Body of pancreas (tissue), 4 donors: ENCODE measurements around the gene MRPL4. TPM values are rescaled to one million over a fixed set of nuclear protein-coding genes. Genes with fewer than 3 reads are reported as not detected.

Source experiments
- ATAC-seq: fragments of 150-250 bp; one replicate; pipeline ENCODE4 v1.9.1; 2016
- DNase-seq, 4 donors: peaks; one replicate each; pipeline ENCODE4 v3.0.0-alpha.2; 2019
- H3K27ac ChIP-seq, 4 donors: fragments of 200-600 bp; sonication (generic); 1 replicate in 3 of 4; 2 replicates in 1 of 4; pipeline versions ENCODE4 v1.5.1 to v1.6.1; 2016 to 2019; ENCODE audit warnings: mild to moderate bottlenecking in 1 of 4, mixed read lengths in 1 of 4, moderate library complexity in 1 of 4
- H3K27me3 ChIP-seq, 2 donors: fragments of 200-600 bp; sonication (generic); one replicate each; pipeline ENCODE4 v1.6.0; 2016; ENCODE audit warnings: mild to moderate bottlenecking in 1 of 2
- H3K36me3 ChIP-seq, 2 donors: fragments of 200-600 bp; sonication (generic); replicated peaks in 1 of 2; 2 replicates each; pipeline ENCODE4 v1.5.1; 2016; ENCODE audit warnings: low read depth in 2 of 2; ENCODE audit not compliant: insufficient read depth in 1 of 2
- H3K4me1 ChIP-seq: fragments of 200-600 bp; sonication (generic); one replicate; pipeline ENCODE4 v1.6.0; 2016
- H3K4me3 ChIP-seq, 2 donors: fragments of 200-600 bp; sonication (generic); 1 replicate in 1 of 2; 2 replicates in 1 of 2; pipeline ENCODE4 v1.5.1; 2016 to 2019
- H3K9me3 ChIP-seq, 3 donors: fragments of 200-600 bp; sonication (generic); 1 replicate in 2 of 3; 2 replicates in 1 of 3; pipeline ENCODE4 v1.5.1; 2016
- POLR2A ChIP-seq, 3 donors: fragments of 450-650 bp; IDR thresholded peaks; one replicate each; pipeline ENCODE4 v1.6.1; 2016; ENCODE audit warnings: antibody characterized with exemption in 3 of 3, mild to moderate bottlenecking in 2 of 3
- WGBS, 2 donors: methylation state at CpG; one replicate each; pipeline ENCODE4 v1.1.5; 2017; 5-methylcytosine and 5-hydroxymethylcytosine counted together
- intact Hi-C: fragments of 100-400 bp; cut with DNase I; formaldehyde crosslinking; loops from one replicate; pipeline ENCODE4 v1.15.1; 2023
- total RNA-seq, 2 donors: library from RNA; depleted of rRNA; stranded (reverse); fragments of >200 nt; gene quantifications; one replicate each; pipeline ENCODE4 v1.1.0, GENCODE V29; 2016
- TF ChIP-seq, protein P1 (sequence below), 7 experiments: fragments of 450-650 bp in 4 of 7; fragments of 200-600 bp in 3 of 7; sonication (generic) in 3 of 7; IDR thresholded peaks; one replicate each; pipeline ENCODE4 v1.5.1; 2016 to 2019; ENCODE audit warnings: antibody characterized with exemption in 7 of 7

MRPL4 gene
- total RNA-seq, 2 donors from 2014 or later: 17.9 to 18.1 TPM

DNA sequence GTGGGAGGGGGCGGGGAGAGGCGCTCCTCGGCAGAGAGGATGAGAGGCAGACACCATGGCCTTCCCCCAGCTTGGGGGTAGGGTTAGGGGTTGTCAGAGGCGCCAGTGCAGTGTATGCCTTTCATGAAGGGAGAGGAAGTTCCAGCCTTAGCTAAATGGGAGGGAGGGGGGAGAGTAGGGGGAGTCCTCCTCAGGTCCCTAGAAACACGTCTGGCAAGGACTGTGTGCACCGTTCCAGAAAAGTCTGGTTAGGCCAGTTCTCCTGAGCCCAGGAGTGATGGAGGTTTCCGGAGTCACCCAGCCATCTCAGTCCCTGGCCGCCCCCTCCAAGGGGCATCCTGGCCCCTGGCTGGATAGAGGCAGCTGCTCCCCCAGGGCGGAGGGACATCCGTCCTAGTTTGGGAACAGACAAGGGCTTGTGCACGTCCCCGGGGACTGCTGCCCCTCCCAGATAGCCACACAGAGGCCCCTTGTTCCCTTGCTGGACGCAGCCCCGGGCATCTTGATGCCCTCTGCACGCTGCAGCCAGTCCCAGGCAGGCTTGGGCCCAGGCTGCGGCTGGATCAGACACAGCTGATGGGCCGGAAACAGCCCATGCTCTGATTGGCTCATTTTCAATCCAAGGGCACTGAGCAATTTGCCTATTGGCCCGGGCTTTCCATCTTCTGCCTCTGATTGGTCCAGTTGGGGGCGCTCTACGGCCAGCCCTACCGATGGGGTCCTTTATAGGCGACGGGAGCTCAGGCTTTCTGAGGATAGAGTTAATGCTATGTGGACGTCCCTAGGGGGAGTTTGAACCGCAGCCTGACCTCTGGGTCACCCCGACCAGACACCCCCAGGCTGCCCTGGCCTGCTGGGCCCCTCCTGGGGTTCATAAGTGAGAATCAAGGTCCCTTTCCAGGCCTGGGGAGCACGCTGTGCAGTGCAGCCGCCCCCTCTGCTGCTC, 24.7 kb upstream of the MRPL4 start:
- no peaks in the 10 kb centered on the region for H3K36me3 ChIP-seq
- peak in 1 of 4 donors; percentile 14 for DNase-seq
- no peak for TF ChIP-seq POLR2A (IDR thresholded peaks at IDR 0.05)
- TF ChIP-seq, protein P1, sequence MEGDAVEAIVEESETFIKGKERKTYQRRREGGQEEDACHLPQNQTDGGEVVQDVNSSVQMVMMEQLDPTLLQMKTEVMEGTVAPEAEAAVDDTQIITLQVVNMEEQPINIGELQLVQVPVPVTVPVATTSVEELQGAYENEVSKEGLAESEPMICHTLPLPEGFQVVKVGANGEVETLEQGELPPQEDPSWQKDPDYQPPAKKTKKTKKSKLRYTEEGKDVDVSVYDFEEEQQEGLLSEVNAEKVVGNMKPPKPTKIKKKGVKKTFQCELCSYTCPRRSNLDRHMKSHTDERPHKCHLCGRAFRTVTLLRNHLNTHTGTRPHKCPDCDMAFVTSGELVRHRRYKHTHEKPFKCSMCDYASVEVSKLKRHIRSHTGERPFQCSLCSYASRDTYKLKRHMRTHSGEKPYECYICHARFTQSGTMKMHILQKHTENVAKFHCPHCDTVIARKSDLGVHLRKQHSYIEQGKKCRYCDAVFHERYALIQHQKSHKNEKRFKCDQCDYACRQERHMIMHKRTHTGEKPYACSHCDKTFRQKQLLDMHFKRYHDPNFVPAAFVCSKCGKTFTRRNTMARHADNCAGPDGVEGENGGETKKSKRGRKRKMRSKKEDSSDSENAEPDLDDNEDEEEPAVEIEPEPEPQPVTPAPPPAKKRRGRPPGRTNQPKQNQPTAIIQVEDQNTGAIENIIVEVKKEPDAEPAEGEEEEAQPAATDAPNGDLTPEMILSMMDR (IDR thresholded peaks at IDR 0.05): no peak
- H3K9me3 ChIP-seq: no peaks in the 10 kb centered on the region
- no peak for ATAC-seq
- no peaks in the 10 kb centered on the region for H3K27me3 ChIP-seq
- peaks cover 18% of the 10 kb centered on the region for H3K4me1 ChIP-seq
- H3K27ac ChIP-seq: peak overlapping the region in 2 of 4 donors; percentile 31 to 48
- no peak overlapping the region for H3K4me3 ChIP-seq
- 74 to 80% methylated on average over 12 to 27 of the region's 28 CpGs for WGBS, 2 donors
- intact Hi-C loops: no loop called here

DNA sequence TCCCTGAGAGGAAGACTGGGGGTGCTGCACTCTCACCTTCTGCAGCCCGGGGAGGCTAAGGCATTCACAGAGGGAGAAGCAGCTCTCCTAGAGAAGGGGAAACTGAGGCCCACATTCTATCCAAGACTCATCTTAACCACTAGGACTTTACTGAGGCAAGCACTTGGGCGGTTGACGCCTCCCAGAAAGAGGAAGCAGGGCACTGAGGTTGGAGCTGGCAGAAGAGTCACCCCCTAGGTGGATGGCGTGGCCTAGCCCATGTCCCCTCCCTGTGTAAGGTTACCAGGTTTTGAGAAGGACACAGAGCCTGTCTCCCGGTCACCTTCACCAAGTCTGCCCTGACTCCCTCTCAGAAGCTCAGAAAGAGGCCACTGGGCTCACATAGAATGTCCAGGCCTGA, 23.6 kb upstream of the MRPL4 start:
- Histone ChIP-seq H3K9me3 (no peaks in the 10 kb centered on the region), H3K4me1 (peaks cover 18% of the 10 kb centered on the region), H3K4me3 (no peak overlapping the region), H3K36me3 (no peaks in the 10 kb centered on the region), H3K27ac (no peak overlapping the region), H3K27me3 (no peaks in the 10 kb centered on the region)
- no peak for ATAC-seq
- intact Hi-C loops: no loop called here
- no peak for DNase-seq
- no peak for TF ChIP-seq POLR2A (IDR thresholded peaks at IDR 0.05)
- TF ChIP-seq, protein P1 (IDR thresholded peaks at IDR 0.05): no peak
- 74 to 86% methylated on average over 3 to 4 of the region's 5 CpGs for WGBS, 2 donors

DNA sequence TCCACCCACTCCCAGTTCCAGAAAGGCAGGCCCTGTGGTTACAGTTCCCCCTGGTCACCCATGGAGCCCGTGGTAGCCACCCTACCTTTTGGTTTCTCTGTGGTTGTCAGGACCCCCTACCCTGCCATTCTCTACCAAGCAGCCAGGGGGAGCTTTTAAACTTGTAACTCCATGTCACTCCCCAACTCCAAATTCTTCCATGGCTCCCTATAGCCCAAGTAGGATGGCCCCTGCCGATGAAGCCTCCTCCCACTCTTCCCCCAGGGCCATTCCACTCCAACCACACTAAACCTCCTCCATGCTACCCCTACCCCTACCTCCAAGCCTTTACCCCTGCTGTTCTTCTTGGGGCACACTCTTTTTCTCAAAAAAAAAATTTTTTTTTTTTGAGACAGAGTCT, 23.1 kb upstream of the MRPL4 start:
- no peak for ATAC-seq
- Histone ChIP-seq H3K4me3 (no peak overlapping the region), H3K27ac (peak overlapping the region in 1 of 4 donors; percentile 17)

DNA sequence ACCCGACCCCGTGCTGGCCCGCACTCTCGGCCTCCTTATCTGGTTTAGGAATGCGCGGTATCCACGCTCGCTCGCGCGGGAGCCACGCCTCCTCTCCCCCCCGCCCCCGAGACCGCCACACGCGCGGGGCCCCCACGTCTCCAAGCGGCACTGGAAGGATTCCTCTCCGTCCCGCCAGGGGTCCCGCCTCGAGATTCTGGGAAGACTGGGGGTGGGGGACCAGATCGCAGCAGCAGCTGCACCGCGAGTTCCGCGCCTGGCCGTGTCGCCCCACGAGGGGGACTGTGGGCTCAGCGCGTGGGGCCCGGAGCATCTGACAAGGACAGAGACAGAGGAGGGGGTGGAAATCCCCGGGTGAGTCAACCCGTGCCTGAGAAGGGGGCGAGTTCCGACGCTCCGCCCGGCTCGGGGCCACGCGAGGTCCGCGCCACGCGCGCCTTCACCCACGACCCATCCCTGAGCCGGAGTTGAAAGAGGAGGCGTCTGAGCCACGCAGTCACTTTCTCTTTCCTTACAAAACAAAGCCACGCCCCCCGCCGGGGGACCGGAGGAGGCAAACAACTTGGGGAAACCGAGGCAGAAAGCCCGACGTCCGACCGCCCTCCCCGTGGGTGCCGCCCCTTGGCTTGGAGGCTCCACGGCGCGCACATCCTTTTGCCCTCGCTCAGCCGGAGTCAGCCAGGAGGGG, 21.7 kb upstream of the MRPL4 start:
- intact Hi-C loops: no loop called here

More for the DNA sequence above, 23.1 kb upstream of the MRPL4 start:
- TF ChIP-seq, protein P1 (IDR thresholded peaks at IDR 0.05): peak in 5 of 7 experiments; percentile 21 to 38 (median 28)
- no peak for TF ChIP-seq POLR2A (IDR thresholded peaks at IDR 0.05)
- 63 to 65% methylated on average over 2 of the region's 2 CpGs for WGBS, 2 donors
- no peaks in the 10 kb centered on the region for H3K27me3 ChIP-seq
- H3K9me3 ChIP-seq: no peaks in the 10 kb centered on the region
- DNase-seq: peak in 1 of 4 donors; percentile 24
- intact Hi-C loops: no loop called here
- no peaks in the 10 kb centered on the region for H3K36me3 ChIP-seq
- peaks cover 18% of the 10 kb centered on the region for H3K4me1 ChIP-seq

More for the DNA sequence above, 21.7 kb upstream of the MRPL4 start:
- no peaks in the 10 kb centered on the region for H3K9me3 ChIP-seq
- peak; percentile 5 for ATAC-seq
- H3K27ac ChIP-seq: peak overlapping the region; percentile 7 to 79 (median 66)
- TF ChIP-seq, protein P1 (IDR thresholded peaks at IDR 0.05): no peak
- TF ChIP-seq POLR2A (IDR thresholded peaks at IDR 0.05): no peak
- peaks cover 18% of the 10 kb centered on the region for H3K4me1 ChIP-seq
- no peaks in the 10 kb centered on the region for H3K36me3 ChIP-seq
- peak overlapping the region; percentile 68 to 73 for H3K4me3 ChIP-seq
- WGBS, 2 donors: 1% methylated on average over 18 to 54 of the region's 70 CpGs
- H3K27me3 ChIP-seq: no peaks in the 10 kb centered on the region
- DNase-seq: peak; percentile 26 to 48 (median 34)
